DND-41 (cell line): ENCODE data around the gene EPAS1.

Experiments used
- ATAC-seq: fragments of 200-7000 bp; cut with Tn5 transposase; 3 replicates; pipeline ENCODE4 v1.9.1; 2021; ENCODE audit warnings: low read depth; ENCODE audit not compliant: insufficient read depth
- DNase-seq: peaks from one replicate; pipeline ENCODE4 v3.0.0-alpha.2; 2020
- H2AFZ ChIP-seq: 2 replicates; pipeline ENCODE4 v1.6.0; 2012; ENCODE audit warnings: low read depth, low read length
- H3K27ac ChIP-seq: 2 replicates; pipeline ENCODE4 v1.5.1; 2012; ENCODE audit warnings: low read length, inconsistent platforms
- H3K27me3 ChIP-seq: fragments of 200-600 bp; sonication (generic); 2 replicates; pipeline ENCODE4 v1.6.0; 2012; ENCODE audit warnings: low read length, mild to moderate bottlenecking, inconsistent platforms; ENCODE audit not compliant: insufficient read depth, poor library complexity
- H3K36me3 ChIP-seq: 2 replicates; pipeline ENCODE4 v1.5.1; 2012; ENCODE audit warnings: low read length, inconsistent platforms; ENCODE audit not compliant: insufficient read depth
- H3K4me1 ChIP-seq: 2 replicates; pipeline ENCODE4 v1.5.1; 2012; ENCODE audit warnings: mild to moderate bottlenecking, low read length; ENCODE audit not compliant: insufficient read depth
- H3K4me2 ChIP-seq: 2 replicates; pipeline ENCODE4 v1.6.0; 2012; ENCODE audit warnings: mild to moderate bottlenecking, moderate library complexity, low read length, inconsistent platforms; ENCODE audit not compliant: insufficient read depth
- H3K4me3 ChIP-seq, 2 experiments: fragments of 200-600 bp in 1 of 2; shearing (Covaris generic) in 1 of 2; 2 replicates each; pipeline ENCODE4 v1.5.1; 2012 to 2016; ENCODE audit warnings: inconsistent platforms in 2 of 2, low read length in 2 of 2, mild to moderate bottlenecking in 2 of 2, low read depth in 1 of 2, moderate library complexity in 1 of 2
- H3K79me2 ChIP-seq: 2 replicates; pipeline ENCODE4 v1.6.0; 2012; ENCODE audit warnings: low read length, inconsistent platforms; ENCODE audit not compliant: insufficient read depth
- H3K9ac ChIP-seq: 2 replicates; pipeline ENCODE4 v1.6.0; 2012; ENCODE audit warnings: low read depth, mild to moderate bottlenecking, inconsistent platforms, low read length, moderate library complexity
- H3K9me3 ChIP-seq: 2 replicates; pipeline ENCODE4 v1.5.1; 2012; ENCODE audit warnings: low read length, moderate library complexity, mild to moderate bottlenecking, inconsistent platforms; ENCODE audit not compliant: insufficient read depth, severe bottlenecking
- H4K20me1 ChIP-seq: 2 replicates; pipeline ENCODE4 v1.6.0; 2012; ENCODE audit warnings: low read length; ENCODE audit not compliant: insufficient read depth
- CTCF ChIP-seq: IDR thresholded peaks from 2 replicates; pipeline ENCODE4 v1.5.1; 2012; ENCODE audit warnings: borderline replicate concordance, low read length, moderate library complexity, mild to moderate bottlenecking; ENCODE audit not compliant: poor library complexity, severe bottlenecking; ENCODE audit errors: extremely low read depth
- EZH2 ChIP-seq: IDR thresholded peaks from 3 replicates; pipeline ENCODE4 v1.6.1; 2012; ENCODE audit warnings: borderline replicate concordance, low read depth, mild to moderate bottlenecking, moderate library complexity, low read length, inconsistent platforms; ENCODE audit not compliant: severe bottlenecking

Gene EPAS1

GRCh38 chr2:46317094-46317486 is 19.9 kb downstream of the EPAS1 start:
- no peak for DNase-seq
- no peak for ATAC-seq
- Histone ChIP-seq H2AFZ (no peak overlapping the region), H4K20me1 (no peaks in the 10 kb centered on the region), H3K79me2 (no peaks in the 10 kb centered on the region), H3K9me3 (no peaks in the 10 kb centered on the region), H3K27ac (no peak overlapping the region), H3K4me3 (no peak overlapping the region), H3K4me1 (no peaks in the 10 kb centered on the region; the same call in 1 of the 2 replicates), H3K27me3 (no peaks in the 10 kb centered on the region), H3K9ac (no peak overlapping the region), H3K36me3 (no peaks in the 10 kb centered on the region), H3K4me2 (no peak overlapping the region)
- TF ChIP-seq CTCF (no peak), EZH2 (no peak)

- no peak for DNase-seq
- no peaks in the 10 kb centered on the region for H3K79me2 ChIP-seq
- H3K9ac ChIP-seq: no peak overlapping the region
- H3K4me1 ChIP-seq: no peaks in the 10 kb centered on the region; the same call in 1 of the 2 replicates
- no peaks in the 10 kb centered on the region for H3K36me3 ChIP-seq
- H3K4me2 ChIP-seq: no peak overlapping the region
- no peak overlapping the region for H3K27ac ChIP-seq
- no peak for ATAC-seq
- no peaks in the 10 kb centered on the region for H3K27me3 ChIP-seq
- H3K4me3 ChIP-seq: no peak overlapping the region
- TF ChIP-seq CTCF (no peak), EZH2 (no peak)
- no peak overlapping the region for H2AFZ ChIP-seq
- H4K20me1 ChIP-seq: no peaks in the 10 kb centered on the region
- no peaks in the 10 kb centered on the region for H3K9me3 ChIP-seq
Observed at GRCh38 chr2:46318579-46319460, 21.6 kb downstream of the EPAS1 start.

GRCh38 chr2:46319711-46320110 is 22.5 kb downstream of the EPAS1 start:
- no peak overlapping the region for H3K4me3 ChIP-seq
- no peak for TF ChIP-seq EZH2
- TF ChIP-seq CTCF: no peak
- H3K27ac ChIP-seq: no peak overlapping the region
- H3K79me2 ChIP-seq: no peaks in the 10 kb centered on the region
- H2AFZ ChIP-seq: no peak overlapping the region
- no peaks in the 10 kb centered on the region; the same call in 1 of the 2 replicates for H3K4me1 ChIP-seq
- no peaks in the 10 kb centered on the region for H4K20me1 ChIP-seq
- no peak for DNase-seq
- no peak overlapping the region for H3K9ac ChIP-seq
- H3K9me3 ChIP-seq: no peaks in the 10 kb centered on the region
- no peaks in the 10 kb centered on the region for H3K36me3 ChIP-seq
- no peak for ATAC-seq
- H3K27me3 ChIP-seq: no peaks in the 10 kb centered on the region
- H3K4me2 ChIP-seq: no peak overlapping the region
